ENCODE measurements around the gene ITGA6. TPM values are rescaled to one million over a fixed set of nuclear protein-coding genes. Genes with fewer than 3 reads are reported as not detected.

ITGA6 gene
- polyA plus RNA-seq, 1 donor from 2014 or later = 14.4 TPM

DNA sequence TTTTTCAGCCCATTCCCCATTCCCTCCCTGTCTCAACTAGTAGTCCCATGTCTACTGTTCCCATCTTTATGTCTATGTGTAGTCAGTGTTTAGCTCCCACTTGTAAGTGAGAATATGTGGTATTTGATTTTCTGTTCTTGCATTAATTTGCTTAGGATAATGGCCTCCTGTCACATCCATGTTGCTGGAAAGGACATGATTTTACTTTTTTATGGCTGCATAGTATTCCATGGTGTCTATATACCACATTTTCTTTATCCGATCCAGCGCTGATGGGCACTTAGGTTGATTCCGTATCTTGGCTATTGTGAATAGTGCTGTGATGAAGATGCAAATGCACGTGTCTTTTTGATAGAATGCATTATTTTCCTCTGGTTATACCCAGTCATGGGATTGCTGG lies 21.7 kb upstream of the ITGA6 start:
- Histone ChIP-seq H3F3A (ENCODE audit: insufficient read depth, low read length, poor library complexity, severe bottlenecking) (no peaks in the 10 kb centered on the region), H3K27me3 (ENCODE audit: insufficient read depth, low read depth, low read length) (no peaks in the 10 kb centered on the region), H3K27ac (ENCODE audit: low read length) (no peak overlapping the region), H3K9me3 (ENCODE audit: low read length) (no peaks in the 10 kb centered on the region), H2AFZ (ENCODE audit: low read depth, low read length) (no peak overlapping the region), H3K36me3 (ENCODE audit: insufficient read depth, low read length) (no peaks in the 10 kb centered on the region), H3K9ac (ENCODE audit: low read length) (no peak overlapping the region), H3K4me2 (ENCODE audit: low read length) (no peak overlapping the region), H3K9me2 (ENCODE audit: insufficient read depth, low read length) (no peaks in the 10 kb centered on the region), H3K4me3 (ENCODE audit: low read length) (no peak overlapping the region), H3K79me2 (replicated peaks; ENCODE audit: insufficient read depth, low read length) (no peaks in the 10 kb centered on the region), H4K20me1 (ENCODE audit: insufficient read depth) (no peaks in the 10 kb centered on the region)
- TF ChIP-seq TAF1 (IDR thresholded peaks at IDR 0.05; ENCODE audit: low read depth) = no peak
- TF ChIP-seq EP300 (conservative IDR thresholded peaks at IDR 0.05; ENCODE audit: poor library complexity, severe bottlenecking) = no peak
- TF ChIP-seq, protein P1, sequence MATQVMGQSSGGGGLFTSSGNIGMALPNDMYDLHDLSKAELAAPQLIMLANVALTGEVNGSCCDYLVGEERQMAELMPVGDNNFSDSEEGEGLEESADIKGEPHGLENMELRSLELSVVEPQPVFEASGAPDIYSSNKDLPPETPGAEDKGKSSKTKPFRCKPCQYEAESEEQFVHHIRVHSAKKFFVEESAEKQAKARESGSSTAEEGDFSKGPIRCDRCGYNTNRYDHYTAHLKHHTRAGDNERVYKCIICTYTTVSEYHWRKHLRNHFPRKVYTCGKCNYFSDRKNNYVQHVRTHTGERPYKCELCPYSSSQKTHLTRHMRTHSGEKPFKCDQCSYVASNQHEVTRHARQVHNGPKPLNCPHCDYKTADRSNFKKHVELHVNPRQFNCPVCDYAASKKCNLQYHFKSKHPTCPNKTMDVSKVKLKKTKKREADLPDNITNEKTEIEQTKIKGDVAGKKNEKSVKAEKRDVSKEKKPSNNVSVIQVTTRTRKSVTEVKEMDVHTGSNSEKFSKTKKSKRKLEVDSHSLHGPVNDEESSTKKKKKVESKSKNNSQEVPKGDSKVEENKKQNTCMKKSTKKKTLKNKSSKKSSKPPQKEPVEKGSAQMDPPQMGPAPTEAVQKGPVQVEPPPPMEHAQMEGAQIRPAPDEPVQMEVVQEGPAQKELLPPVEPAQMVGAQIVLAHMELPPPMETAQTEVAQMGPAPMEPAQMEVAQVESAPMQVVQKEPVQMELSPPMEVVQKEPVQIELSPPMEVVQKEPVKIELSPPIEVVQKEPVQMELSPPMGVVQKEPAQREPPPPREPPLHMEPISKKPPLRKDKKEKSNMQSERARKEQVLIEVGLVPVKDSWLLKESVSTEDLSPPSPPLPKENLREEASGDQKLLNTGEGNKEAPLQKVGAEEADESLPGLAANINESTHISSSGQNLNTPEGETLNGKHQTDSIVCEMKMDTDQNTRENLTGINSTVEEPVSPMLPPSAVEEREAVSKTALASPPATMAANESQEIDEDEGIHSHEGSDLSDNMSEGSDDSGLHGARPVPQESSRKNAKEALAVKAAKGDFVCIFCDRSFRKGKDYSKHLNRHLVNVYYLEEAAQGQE (IDR thresholded peaks at IDR 0.05; ENCODE audit: borderline replicate concordance) = no peak
- no peak for TF ChIP-seq POLR2AphosphoS5 (IDR thresholded peaks at IDR 0.05)
- no peak for TF ChIP-seq SMC3 (conservative IDR thresholded peaks at IDR 0.05; ENCODE audit: poor library complexity)
- TF ChIP-seq RAD21 (conservative IDR thresholded peaks at IDR 0.05) = no peak
- TF ChIP-seq, protein P2, sequence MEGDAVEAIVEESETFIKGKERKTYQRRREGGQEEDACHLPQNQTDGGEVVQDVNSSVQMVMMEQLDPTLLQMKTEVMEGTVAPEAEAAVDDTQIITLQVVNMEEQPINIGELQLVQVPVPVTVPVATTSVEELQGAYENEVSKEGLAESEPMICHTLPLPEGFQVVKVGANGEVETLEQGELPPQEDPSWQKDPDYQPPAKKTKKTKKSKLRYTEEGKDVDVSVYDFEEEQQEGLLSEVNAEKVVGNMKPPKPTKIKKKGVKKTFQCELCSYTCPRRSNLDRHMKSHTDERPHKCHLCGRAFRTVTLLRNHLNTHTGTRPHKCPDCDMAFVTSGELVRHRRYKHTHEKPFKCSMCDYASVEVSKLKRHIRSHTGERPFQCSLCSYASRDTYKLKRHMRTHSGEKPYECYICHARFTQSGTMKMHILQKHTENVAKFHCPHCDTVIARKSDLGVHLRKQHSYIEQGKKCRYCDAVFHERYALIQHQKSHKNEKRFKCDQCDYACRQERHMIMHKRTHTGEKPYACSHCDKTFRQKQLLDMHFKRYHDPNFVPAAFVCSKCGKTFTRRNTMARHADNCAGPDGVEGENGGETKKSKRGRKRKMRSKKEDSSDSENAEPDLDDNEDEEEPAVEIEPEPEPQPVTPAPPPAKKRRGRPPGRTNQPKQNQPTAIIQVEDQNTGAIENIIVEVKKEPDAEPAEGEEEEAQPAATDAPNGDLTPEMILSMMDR (IDR thresholded peaks at IDR 0.05; ENCODE audit: poor library complexity, severe bottlenecking) = no peak
- no peak for TF ChIP-seq EZH2 (IDR thresholded peaks at IDR 0.05; ENCODE audit: borderline replicate concordance, insufficient read depth, low read length, poor library complexity, severe bottlenecking)
- no peak for TF ChIP-seq MXI1 (conservative IDR thresholded peaks at IDR 0.05; ENCODE audit: poor library complexity, severe bottlenecking)

DNA sequence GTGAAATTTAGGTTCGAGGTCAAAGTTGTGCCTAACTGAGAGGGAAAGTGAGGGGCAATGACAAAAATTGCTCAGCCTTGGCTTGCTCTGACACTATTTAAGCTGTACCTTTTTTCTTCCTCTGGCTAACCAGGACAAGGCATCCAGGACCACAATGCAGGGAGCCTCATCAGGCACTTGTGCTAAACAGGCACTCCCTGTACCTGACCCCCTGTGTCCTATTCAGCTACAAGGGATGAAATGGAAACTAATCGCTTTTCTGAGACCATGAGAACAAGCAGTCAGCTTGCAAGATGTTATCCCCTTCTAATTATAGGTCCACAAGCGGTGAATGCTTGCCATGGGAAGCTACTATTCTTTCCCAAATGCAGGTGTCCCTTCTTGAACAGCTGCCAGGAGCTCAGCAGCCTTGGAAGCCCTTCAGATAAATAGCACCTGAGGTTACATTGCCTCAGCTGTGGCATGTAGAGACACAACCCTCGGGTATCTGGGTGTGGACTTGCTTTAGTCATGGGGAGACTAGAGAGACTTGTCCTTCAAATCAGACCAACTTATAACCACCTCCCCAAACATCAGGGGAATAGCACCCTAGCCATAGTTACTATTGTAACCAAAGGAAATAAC lies 19.1 kb upstream of the ITGA6 start:
- TF ChIP-seq POLR2AphosphoS5 (IDR thresholded peaks at IDR 0.05) = no peak
- TF ChIP-seq MXI1 (conservative IDR thresholded peaks at IDR 0.05; ENCODE audit: poor library complexity, severe bottlenecking) = no peak
- TF ChIP-seq EP300 (conservative IDR thresholded peaks at IDR 0.05; ENCODE audit: poor library complexity, severe bottlenecking) = no peak
- TF ChIP-seq, protein P1 (IDR thresholded peaks at IDR 0.05; ENCODE audit: borderline replicate concordance) = no peak
- TF ChIP-seq TAF1 (IDR thresholded peaks at IDR 0.05; ENCODE audit: low read depth) = no peak
- no peak for TF ChIP-seq SMC3 (conservative IDR thresholded peaks at IDR 0.05; ENCODE audit: poor library complexity)
- TF ChIP-seq, protein P2 (IDR thresholded peaks at IDR 0.05; ENCODE audit: poor library complexity, severe bottlenecking) = no peak
- TF ChIP-seq EZH2 (IDR thresholded peaks at IDR 0.05; ENCODE audit: borderline replicate concordance, insufficient read depth, low read length, poor library complexity, severe bottlenecking) = no peak
- no peak for TF ChIP-seq RAD21 (conservative IDR thresholded peaks at IDR 0.05)

More for the DNA sequence above, 19.1 kb upstream of the ITGA6 start:
- Histone ChIP-seq H3K79me2 (replicated peaks; ENCODE audit: insufficient read depth, low read length) (no peaks in the 10 kb centered on the region), H3K4me3 (ENCODE audit: low read length) (no peak overlapping the region), H3F3A (ENCODE audit: insufficient read depth, low read length, poor library complexity, severe bottlenecking) (no peaks in the 10 kb centered on the region), H3K9ac (ENCODE audit: low read length) (no peak overlapping the region), H3K9me2 (ENCODE audit: insufficient read depth, low read length) (no peaks in the 10 kb centered on the region), H4K20me1 (ENCODE audit: insufficient read depth) (no peaks in the 10 kb centered on the region), H3K27me3 (ENCODE audit: insufficient read depth, low read depth, low read length) (no peaks in the 10 kb centered on the region), H2AFZ (ENCODE audit: low read depth, low read length) (no peak overlapping the region), H3K27ac (ENCODE audit: low read length) (no peak overlapping the region), H3K36me3 (ENCODE audit: insufficient read depth, low read length) (no peaks in the 10 kb centered on the region), H3K9me3 (ENCODE audit: low read length) (no peaks in the 10 kb centered on the region), H3K4me2 (ENCODE audit: low read length) (no peak overlapping the region)

All from neural cell (in vitro differentiated cells).